HepG2 (cell line): ENCODE measurements around the gene TMEM44. TPM values are rescaled to one million over a fixed set of nuclear protein-coding genes. Genes with fewer than 3 reads are reported as not detected.

ENCODE experiments used
- ARID3A ChIP-seq: IDR thresholded peaks from 2 replicates; pipeline ENCODE4 v1.6.1; 2012; ENCODE audit warnings: low read depth, low read length, improper control_type of control experiment
- CTCF ChIP-seq: sonication (generic); formaldehyde crosslinking; IDR thresholded peaks from 2 replicates; pipeline ENCODE4 v1.5.0; 2020; ENCODE audit warnings: mild to moderate bottlenecking, missing genetic modification reagents, moderate library complexity
- NFYC ChIP-seq: IDR thresholded peaks from 2 replicates; pipeline ENCODE4 v1.6.1; 2016; ENCODE audit warnings: missing genetic modification reagents, missing compliant biosample characterization
- RELA ChIP-seq: sonication (generic); formaldehyde crosslinking; IDR thresholded peaks from 2 replicates; pipeline ENCODE4 v1.4.0; 2020; ENCODE audit warnings: missing genetic modification reagents
- SMC3 ChIP-seq: IDR thresholded peaks from 2 replicates; pipeline ENCODE4 v1.6.1; 2011; ENCODE audit warnings: low read length, improper control_type of control experiment
- TFAP4 ChIP-seq: sonication (generic); IDR thresholded peaks from 2 replicates; pipeline ENCODE4 v1.6.1; 2016; ENCODE audit warnings: low read depth, borderline replicate concordance
- TFDP1 ChIP-seq: IDR thresholded peaks from 2 replicates; pipeline ENCODE4 v1.6.1; 2016; ENCODE audit warnings: missing compliant biosample characterization, missing genetic modification reagents, borderline replicate concordance
- ZBED4 ChIP-seq: sonication (generic); formaldehyde crosslinking; IDR thresholded peaks from 2 replicates; pipeline ENCODE4 v1.4.0; 2020; ENCODE audit warnings: missing genetic modification reagents, borderline replicate concordance
- ZNF230 ChIP-seq: sonication (generic); formaldehyde crosslinking; IDR thresholded peaks from 2 replicates; pipeline ENCODE4 v1.4.0; 2020; ENCODE audit warnings: mild to moderate bottlenecking, missing genetic modification reagents
- polyA plus RNA-seq, 8 experiments: library from polyadenylated mRNA; depleted of rRNA in 3 of 8; stranded (reverse) in 7 of 8; unstranded in 1 of 8; fragments of >200 nt; fragmentation: Illumina TruSeq in 4 of 8; extraction: Trizol in 4 of 8; gene quantifications; 2 replicates each; pipeline versions ENCODE4 v1.2.1 to v1.2.3, GENCODE V29; 2011 to 2016; ENCODE audit warnings: low read depth in 4 of 8, missing spikeins in 1 of 8, mixed read lengths in 1 of 8; ENCODE audit not compliant: insufficient read depth in 1 of 8
- total RNA-seq, 5 experiments: library from RNA; depleted of rRNA; stranded (reverse); fragments of >200 nt; fragmentation: Illumina TruSeq; extraction: Trizol; gene quantifications; 2 replicates each; pipeline ENCODE4 v1.2.3, GENCODE V29; 2016; ENCODE audit warnings: low read depth in 1 of 5
- TF ChIP-seq, protein P1 (sequence below): sonication (generic); formaldehyde crosslinking; IDR thresholded peaks from 2 replicates; pipeline ENCODE4 v1.4.0; 2020; ENCODE audit warnings: mild to moderate bottlenecking, missing genetic modification reagents, borderline replicate concordance
- TF ChIP-seq, protein P2 (sequence below): IDR thresholded peaks from 2 replicates; pipeline ENCODE4 v1.6.1; 2018; ENCODE audit warnings: missing genetic modification reagents

TMEM44 gene
- total and polyA plus RNA-seq, 2 of the 13 experiments (the other 11 are each of a cell fraction or from before 2014, with no cell fraction given), result 7.3 to 13.8 TPM

DNA sequence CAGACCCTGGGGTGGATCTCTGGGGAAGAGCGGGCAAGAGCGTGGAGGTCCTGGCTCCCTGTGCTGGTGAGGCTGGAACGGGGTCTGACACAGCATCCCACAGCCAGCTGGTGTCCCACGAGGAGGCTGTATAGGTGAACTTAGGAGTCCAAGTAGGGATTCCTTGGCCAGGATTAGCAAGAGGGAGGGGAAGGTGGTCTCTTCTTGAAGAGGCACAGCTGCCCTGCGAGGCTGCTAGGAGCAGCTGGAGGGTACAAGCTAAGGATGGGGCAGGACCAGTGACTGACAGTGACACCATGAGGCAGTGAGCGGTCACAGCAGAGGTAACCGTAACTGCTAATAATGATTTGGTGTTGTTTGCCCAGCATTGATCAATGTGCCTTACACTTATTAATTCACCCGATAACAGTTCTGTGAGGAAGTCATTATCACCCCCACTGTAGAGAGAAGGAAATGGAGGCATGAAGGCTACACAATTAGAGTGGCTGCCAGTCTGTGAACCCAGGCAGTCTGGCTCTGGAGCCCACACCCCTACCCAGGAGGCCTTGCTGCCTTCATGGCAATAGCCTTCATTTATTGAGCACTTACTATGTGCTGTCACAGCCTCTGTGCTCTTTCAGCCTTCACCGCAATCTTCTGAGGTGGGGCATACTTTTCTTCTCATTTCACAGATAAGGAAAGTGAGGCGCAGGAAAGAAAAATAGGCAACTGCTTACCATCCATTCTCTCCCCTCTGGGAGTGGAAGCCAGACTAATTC is 59.4 kb downstream of the TMEM44 start (continued):
- TF ChIP-seq ZBED4 (no peak), CTCF (peak; percentile 95), NFYC (no peak), RELA (CRISPR knock-in tag) (no peak), ARID3A (peak; percentile 53; the same call in 1 of the 2 replicates), TFAP4 (peak; percentile 54; the same call in 1 of the 2 replicates), SMC3 (peak; percentile 83), ZNF230 (0 out of 2 replicates have a peak, but pooled peaks have one; percentile 65), TFDP1 (no peak)
- TF ChIP-seq, protein P1, sequence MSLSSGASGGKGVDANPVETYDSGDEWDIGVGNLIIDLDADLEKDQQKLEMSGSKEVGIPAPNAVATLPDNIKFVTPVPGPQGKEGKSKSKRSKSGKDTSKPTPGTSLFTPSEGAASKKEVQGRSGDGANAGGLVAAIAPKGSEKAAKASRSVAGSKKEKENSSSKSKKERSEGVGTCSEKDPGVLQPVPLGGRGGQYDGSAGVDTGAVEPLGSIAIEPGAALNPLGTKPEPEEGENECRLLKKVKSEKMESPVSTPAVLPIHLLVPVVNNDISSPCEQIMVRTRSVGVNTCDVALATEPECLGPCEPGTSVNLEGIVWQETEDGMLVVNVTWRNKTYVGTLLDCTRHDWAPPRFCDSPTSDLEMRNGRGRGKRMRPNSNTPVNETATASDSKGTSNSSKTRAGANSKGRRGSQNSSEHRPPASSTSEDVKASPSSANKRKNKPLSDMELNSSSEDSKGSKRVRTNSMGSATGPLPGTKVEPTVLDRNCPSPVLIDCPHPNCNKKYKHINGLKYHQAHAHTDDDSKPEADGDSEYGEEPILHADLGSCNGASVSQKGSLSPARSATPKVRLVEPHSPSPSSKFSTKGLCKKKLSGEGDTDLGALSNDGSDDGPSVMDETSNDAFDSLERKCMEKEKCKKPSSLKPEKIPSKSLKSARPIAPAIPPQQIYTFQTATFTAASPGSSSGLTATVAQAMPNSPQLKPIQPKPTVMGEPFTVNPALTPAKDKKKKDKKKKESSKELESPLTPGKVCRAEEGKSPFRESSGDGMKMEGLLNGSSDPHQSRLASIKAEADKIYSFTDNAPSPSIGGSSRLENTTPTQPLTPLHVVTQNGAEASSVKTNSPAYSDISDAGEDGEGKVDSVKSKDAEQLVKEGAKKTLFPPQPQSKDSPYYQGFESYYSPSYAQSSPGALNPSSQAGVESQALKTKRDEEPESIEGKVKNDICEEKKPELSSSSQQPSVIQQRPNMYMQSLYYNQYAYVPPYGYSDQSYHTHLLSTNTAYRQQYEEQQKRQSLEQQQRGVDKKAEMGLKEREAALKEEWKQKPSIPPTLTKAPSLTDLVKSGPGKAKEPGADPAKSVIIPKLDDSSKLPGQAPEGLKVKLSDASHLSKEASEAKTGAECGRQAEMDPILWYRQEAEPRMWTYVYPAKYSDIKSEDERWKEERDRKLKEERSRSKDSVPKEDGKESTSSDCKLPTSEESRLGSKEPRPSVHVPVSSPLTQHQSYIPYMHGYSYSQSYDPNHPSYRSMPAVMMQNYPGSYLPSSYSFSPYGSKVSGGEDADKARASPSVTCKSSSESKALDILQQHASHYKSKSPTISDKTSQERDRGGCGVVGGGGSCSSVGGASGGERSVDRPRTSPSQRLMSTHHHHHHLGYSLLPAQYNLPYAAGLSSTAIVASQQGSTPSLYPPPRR (CRISPR knock-in tag), result 0 out of 2 replicates have a peak, but pooled peaks have one; percentile 20
- TF ChIP-seq, protein P2, sequence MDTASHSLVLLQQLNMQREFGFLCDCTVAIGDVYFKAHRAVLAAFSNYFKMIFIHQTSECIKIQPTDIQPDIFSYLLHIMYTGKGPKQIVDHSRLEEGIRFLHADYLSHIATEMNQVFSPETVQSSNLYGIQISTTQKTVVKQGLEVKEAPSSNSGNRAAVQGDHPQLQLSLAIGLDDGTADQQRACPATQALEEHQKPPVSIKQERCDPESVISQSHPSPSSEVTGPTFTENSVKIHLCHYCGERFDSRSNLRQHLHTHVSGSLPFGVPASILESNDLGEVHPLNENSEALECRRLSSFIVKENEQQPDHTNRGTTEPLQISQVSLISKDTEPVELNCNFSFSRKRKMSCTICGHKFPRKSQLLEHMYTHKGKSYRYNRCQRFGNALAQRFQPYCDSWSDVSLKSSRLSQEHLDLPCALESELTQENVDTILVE (CRISPR knock-in tag), result no peak
